Chondrocyte (in vitro differentiated cells): ENCODE measurements around the gene BANP. TPM values are rescaled to one million over a fixed set of nuclear protein-coding genes. Genes with fewer than 3 reads are reported as not detected.
A peak's percentile ranks its signal among the peaks of the same experiment; 100 is the strongest.

Experiments used
- DNase-seq: peaks from one replicate; pipeline ENCODE4 v3.0.0; 2021; ENCODE audit warnings: mixed read lengths, low spot score
- H3K27ac Mint-ChIP-seq: one replicate; pipeline ENCODE4 v1.8.0; 2021; ENCODE audit warnings: mild to moderate bottlenecking, moderate library complexity, mixed read lengths; ENCODE audit not compliant: unreplicated experiment
- H3K27me3 Mint-ChIP-seq: 2 replicates; pipeline ENCODE4 v1.8.0; 2021; ENCODE audit warnings: low read depth, mixed read lengths
- H3K36me3 Mint-ChIP-seq: 2 replicates; pipeline ENCODE4 v1.8.0; 2021; ENCODE audit warnings: low read depth, mixed read lengths
- H3K4me1 Mint-ChIP-seq: 2 replicates; pipeline ENCODE4 v1.8.0; 2021; ENCODE audit warnings: low read depth, mild to moderate bottlenecking, mixed read lengths
- H3K4me3 Mint-ChIP-seq: one replicate; pipeline ENCODE4 v1.8.0; 2021; ENCODE audit warnings: mild to moderate bottlenecking, moderate library complexity, mixed read lengths; ENCODE audit not compliant: unreplicated experiment
- H3K9me3 Mint-ChIP-seq: 2 replicates; pipeline ENCODE4 v1.8.0; 2021; ENCODE audit warnings: low read depth, mixed read lengths
- total RNA-seq: library from RNA; stranded (reverse); gene quantifications from 3 replicates; pipeline ENCODE4 v1.2.1, GENCODE V29; 2021
- TF ChIP-seq, protein P1 (sequence below): fragments of 200-600 bp; sonication (generic); IDR thresholded peaks from 2 replicates; pipeline ENCODE4 v1.5.0; 2021; ENCODE audit warnings: antibody characterized with exemption, mild to moderate bottlenecking, moderate library complexity

Gene BANP
- total RNA-seq, 1 donor from 2014 or later, result 15.0 TPM

DNA sequence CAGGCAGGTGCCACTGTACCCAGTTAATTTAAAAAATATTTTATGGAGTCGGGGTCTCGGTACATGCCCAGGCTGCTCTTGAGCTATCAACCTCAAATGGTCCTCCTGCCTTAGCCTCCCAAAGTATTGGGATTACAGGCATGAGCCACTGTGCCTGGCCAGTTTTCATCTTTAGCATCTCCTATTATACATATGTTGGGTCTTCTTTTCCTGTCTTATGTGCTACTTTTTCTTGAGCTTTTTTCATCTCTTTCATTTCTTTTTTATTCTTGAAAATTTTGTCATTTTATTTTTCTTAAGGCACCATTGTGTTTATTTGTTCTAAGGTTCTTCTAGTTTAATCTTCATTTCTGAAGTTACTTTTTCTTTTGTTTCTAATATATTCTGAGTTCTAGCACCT, 20.7 kb downstream of the BANP start:
- no peak for DNase-seq
- H3K9me3 Mint-ChIP-seq, result peaks cover 24% of the 10 kb centered on the region
- H3K4me1 Mint-ChIP-seq, result peaks cover 27% of the 10 kb centered on the region
- H3K27me3 Mint-ChIP-seq, result no peaks in the 10 kb centered on the region
- H3K4me3 Mint-ChIP-seq, result no peak overlapping the region
- no peak overlapping the region for H3K27ac Mint-ChIP-seq
- TF ChIP-seq, protein P1, sequence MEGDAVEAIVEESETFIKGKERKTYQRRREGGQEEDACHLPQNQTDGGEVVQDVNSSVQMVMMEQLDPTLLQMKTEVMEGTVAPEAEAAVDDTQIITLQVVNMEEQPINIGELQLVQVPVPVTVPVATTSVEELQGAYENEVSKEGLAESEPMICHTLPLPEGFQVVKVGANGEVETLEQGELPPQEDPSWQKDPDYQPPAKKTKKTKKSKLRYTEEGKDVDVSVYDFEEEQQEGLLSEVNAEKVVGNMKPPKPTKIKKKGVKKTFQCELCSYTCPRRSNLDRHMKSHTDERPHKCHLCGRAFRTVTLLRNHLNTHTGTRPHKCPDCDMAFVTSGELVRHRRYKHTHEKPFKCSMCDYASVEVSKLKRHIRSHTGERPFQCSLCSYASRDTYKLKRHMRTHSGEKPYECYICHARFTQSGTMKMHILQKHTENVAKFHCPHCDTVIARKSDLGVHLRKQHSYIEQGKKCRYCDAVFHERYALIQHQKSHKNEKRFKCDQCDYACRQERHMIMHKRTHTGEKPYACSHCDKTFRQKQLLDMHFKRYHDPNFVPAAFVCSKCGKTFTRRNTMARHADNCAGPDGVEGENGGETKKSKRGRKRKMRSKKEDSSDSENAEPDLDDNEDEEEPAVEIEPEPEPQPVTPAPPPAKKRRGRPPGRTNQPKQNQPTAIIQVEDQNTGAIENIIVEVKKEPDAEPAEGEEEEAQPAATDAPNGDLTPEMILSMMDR, result no peak
- peaks cover 24% of the 10 kb centered on the region for H3K36me3 Mint-ChIP-seq

DNA sequence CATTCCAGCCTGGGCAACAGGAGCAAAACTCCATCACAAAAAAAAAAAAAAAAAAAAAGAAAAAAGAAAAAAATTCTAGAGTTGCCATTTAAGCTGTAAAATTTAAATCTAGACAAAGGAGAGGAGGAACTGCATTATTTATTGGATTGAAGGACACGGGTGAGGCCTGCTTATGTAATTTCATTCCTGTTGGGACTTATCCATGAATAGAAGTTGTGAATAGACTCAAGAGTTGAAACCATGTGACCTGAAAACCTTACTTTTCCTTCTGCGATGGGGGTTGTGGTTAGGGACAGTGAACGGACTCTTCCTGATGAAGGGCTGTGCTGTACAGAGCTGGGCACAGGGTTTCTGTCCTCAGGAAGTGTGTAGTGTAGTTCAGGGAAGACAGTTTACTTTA, 22.5 kb downstream of the BANP start:
- TF ChIP-seq, protein P1, result no peak
- H3K4me1 Mint-ChIP-seq, result peaks cover 25% of the 10 kb centered on the region
- peaks cover 24% of the 10 kb centered on the region for H3K9me3 Mint-ChIP-seq
- no peak overlapping the region for H3K27ac Mint-ChIP-seq
- H3K36me3 Mint-ChIP-seq, result peaks cover 24% of the 10 kb centered on the region
- no peak overlapping the region for H3K4me3 Mint-ChIP-seq
- no peaks in the 10 kb centered on the region for H3K27me3 Mint-ChIP-seq
- no peak for DNase-seq

DNA sequence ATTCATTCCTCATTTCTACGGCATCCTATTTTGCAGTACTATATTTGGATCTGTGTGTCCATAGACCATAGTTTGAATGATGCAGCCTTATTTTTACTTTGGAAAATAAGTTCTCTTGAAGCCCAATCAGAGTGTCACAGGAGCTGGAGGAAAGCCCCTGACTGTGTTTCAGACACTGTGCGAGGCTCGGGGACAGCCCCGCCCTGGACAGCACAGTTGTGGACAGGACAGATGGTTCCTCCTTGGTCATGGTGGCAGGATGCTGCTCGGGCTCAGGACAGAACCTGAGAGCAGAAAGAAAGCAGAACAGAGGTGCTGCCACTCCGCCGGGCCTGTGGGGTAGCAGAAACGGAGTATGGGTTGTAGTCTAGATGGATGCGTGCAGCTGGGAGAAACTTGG, 22.9 kb downstream of the BANP start:
- Mint-ChIP-seq H3K36me3 (peaks cover 28% of the 10 kb centered on the region), H3K9me3 (peaks cover 24% of the 10 kb centered on the region), H3K27ac (no peak overlapping the region), H3K4me1 (peaks cover 21% of the 10 kb centered on the region), H3K4me3 (no peak overlapping the region), H3K27me3 (no peaks in the 10 kb centered on the region)
- TF ChIP-seq, protein P1, result no peak
- DNase-seq, result no peak

DNA sequence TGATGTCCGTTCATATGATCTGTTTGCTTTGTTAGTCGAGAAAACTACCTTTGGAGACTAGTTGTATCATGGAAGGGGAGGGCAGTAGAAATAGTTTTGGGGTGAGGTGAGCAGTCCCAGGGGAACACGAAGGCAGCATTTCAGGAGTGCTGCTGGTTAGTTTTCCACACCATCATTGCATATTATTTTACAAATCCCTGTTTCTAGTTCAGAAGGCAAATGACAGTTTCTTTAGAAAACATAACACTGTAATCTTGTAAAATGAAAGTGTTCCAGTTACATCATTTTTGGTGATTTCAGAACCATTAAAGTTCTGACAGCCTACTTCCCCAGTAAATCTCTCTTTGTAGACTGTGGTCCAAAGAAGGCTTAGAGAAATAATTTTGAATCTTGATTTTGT, 25.4 kb downstream of the BANP start:
- Mint-ChIP-seq H3K27ac (peak overlapping the region; percentile 81), H3K4me1 (peaks cover 14% of the 10 kb centered on the region), H3K27me3 (no peaks in the 10 kb centered on the region), H3K36me3 (peaks cover 19% of the 10 kb centered on the region), H3K9me3 (peaks cover 16% of the 10 kb centered on the region), H3K4me3 (peak overlapping the region; percentile 13)
- DNase-seq, result no peak
- TF ChIP-seq, protein P1, result no peak

DNA sequence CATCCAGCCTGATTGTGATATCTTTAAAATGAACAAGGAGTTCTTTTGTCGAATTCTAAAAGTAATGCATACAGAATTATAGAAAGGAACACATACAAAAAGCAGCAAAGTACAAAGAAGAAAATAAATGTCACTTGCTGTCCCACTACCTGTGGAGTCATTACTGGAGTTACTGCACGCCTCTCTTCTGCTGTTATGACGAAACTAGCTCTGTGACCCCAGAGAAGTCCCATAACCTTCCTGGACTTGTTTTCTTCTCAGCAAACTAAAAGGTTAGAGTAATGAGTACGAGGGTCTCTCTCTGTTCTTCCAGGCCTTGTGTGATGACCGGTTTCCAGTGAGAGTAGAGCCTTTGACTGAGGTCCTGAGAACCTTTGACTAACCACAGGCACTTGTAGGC, 26.9 kb downstream of the BANP start:
- no peaks in the 10 kb centered on the region for H3K27me3 Mint-ChIP-seq
- H3K4me1 Mint-ChIP-seq, result peaks cover 15% of the 10 kb centered on the region
- DNase-seq, result no peak
- H3K9me3 Mint-ChIP-seq, result peaks cover 1% of the 10 kb centered on the region
- peaks cover 9% of the 10 kb centered on the region for H3K36me3 Mint-ChIP-seq
- H3K4me3 Mint-ChIP-seq, result no peak overlapping the region
- TF ChIP-seq, protein P1, result no peak
- H3K27ac Mint-ChIP-seq, result no peak overlapping the region
